MM.1S (cell line): ENCODE measurements around the gene THRB.

ENCODE experiments used
- DNase-seq: peaks from one replicate; pipeline ENCODE4 v3.0.0-alpha.2; 2015
- H2AFZ ChIP-seq: fragments of 300-600 bp; sonication (generic); 2 replicates; pipeline ENCODE4 v1.6.0; 2016; ENCODE audit warnings: antibody characterized with exemption, low read length
- H3F3A ChIP-seq: fragments of 300-600 bp; sonication (generic); 2 replicates; pipeline ENCODE4 v1.6.1; 2016; ENCODE audit warnings: mild to moderate bottlenecking, antibody characterized with exemption, low read length, moderate library complexity, mixed read lengths; ENCODE audit not compliant: insufficient read depth
- H3K27ac ChIP-seq: fragments of 300-600 bp; sonication (generic); 2 replicates; pipeline ENCODE4 v1.5.1; 2016; ENCODE audit warnings: mild to moderate bottlenecking, low read length
- H3K27me3 ChIP-seq: fragments of 300-600 bp; sonication (generic); replicated peaks from 2 replicates; pipeline ENCODE4 v1.6.0; 2016; ENCODE audit warnings: low read length; ENCODE audit not compliant: insufficient read depth
- H3K36me3 ChIP-seq: fragments of 300-600 bp; sonication (generic); replicated peaks from 2 replicates; pipeline ENCODE4 v1.6.1; 2016; ENCODE audit warnings: mild to moderate bottlenecking, low read length, mixed read lengths; ENCODE audit not compliant: insufficient read depth
- H3K4me1 ChIP-seq: fragments of 300-600 bp; sonication (generic); 2 replicates; pipeline ENCODE4 v1.6.1; 2016; ENCODE audit warnings: low read length, mixed read lengths
- H3K4me2 ChIP-seq: fragments of 300-600 bp; sonication (generic); 2 replicates; pipeline ENCODE4 v1.6.0; 2016; ENCODE audit warnings: low read depth, low read length
- H3K4me3 ChIP-seq: fragments of 300-600 bp; sonication (generic); 2 replicates; pipeline ENCODE4 v1.5.1; 2016; ENCODE audit warnings: low read length, mixed read lengths
- H3K79me2 ChIP-seq: fragments of 300-600 bp; sonication (generic); 2 replicates; pipeline ENCODE4 v1.6.1; 2016; ENCODE audit warnings: mixed run types, low read length, mixed read lengths
- H3K9ac ChIP-seq: fragments of 300-600 bp; sonication (generic); 2 replicates; pipeline ENCODE4 v1.6.1; 2016; ENCODE audit warnings: low read length, mixed read lengths
- H3K9me2 ChIP-seq: fragments of 300-600 bp; sonication (generic); replicated peaks from 2 replicates; pipeline ENCODE4 v1.6.1; 2016; ENCODE audit warnings: mild to moderate bottlenecking, low read length, mixed read lengths; ENCODE audit not compliant: insufficient read depth
- H3K9me3 ChIP-seq: fragments of 300-600 bp; sonication (generic); replicated peaks from 2 replicates; pipeline ENCODE4 v1.6.1; 2016; ENCODE audit warnings: mild to moderate bottlenecking, low read length, mixed read lengths; ENCODE audit not compliant: insufficient read depth
- H4K20me1 ChIP-seq: fragments of 300-600 bp; sonication (generic); 2 replicates; pipeline ENCODE4 v1.6.1; 2016; ENCODE audit warnings: mild to moderate bottlenecking, low read length, moderate library complexity, mixed read lengths; ENCODE audit not compliant: insufficient read depth
- CTCF ChIP-seq: fragments of 300-600 bp; sonication (generic); IDR thresholded peaks from 2 replicates; pipeline ENCODE4 v1.5.1; 2016; ENCODE audit warnings: antibody characterized with exemption, low read length, mixed read lengths
- EZH2 ChIP-seq: fragments of 300-600 bp; sonication (generic); optimal IDR thresholded peaks from 2 replicates; pipeline ENCODE3; 2017; ENCODE audit warnings: low read depth, mild to moderate bottlenecking, antibody characterized with exemption, low read length, mixed read lengths
- EZH2phosphoT487 ChIP-seq: fragments of 300-600 bp; sonication (generic); IDR thresholded peaks from 2 replicates; pipeline ENCODE4 v1.6.1; 2018; ENCODE audit warnings: antibody characterized with exemption, low read length

The THRB gene

DNA sequence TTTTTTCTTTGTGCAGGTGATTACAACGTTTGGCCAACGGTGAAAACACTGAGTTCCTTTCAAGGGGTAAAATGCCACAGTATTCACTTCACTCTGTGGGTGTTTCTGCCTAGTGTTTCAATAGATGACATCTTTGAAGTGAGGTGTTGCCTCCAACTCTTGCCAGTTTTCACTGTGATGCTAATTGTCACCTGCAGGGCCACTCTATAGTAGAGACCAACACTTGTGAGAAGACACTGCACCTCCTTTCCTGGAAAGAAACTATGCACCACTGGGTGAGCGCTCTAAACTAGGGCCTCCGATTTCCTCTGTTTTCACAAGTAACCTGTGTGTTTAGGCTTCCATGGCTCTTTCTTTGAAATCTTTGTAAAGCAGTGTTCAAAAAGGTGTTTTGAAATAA is 98.3 kb downstream of the THRB start:
- no peak for DNase-seq
- no peaks in the 10 kb centered on the region for H3K27me3 ChIP-seq
- H3K4me3 ChIP-seq, result no peak overlapping the region
- no peaks in the 10 kb centered on the region for H3K9me3 ChIP-seq
- H3K27ac ChIP-seq, result no peak overlapping the region
- H3K9me2 ChIP-seq, result no peaks in the 10 kb centered on the region; the same call in 1 of the 2 replicates
- no peak overlapping the region for H3K4me2 ChIP-seq
- TF ChIP-seq CTCF (no peak), EZH2 (no peak), EZH2phosphoT487 (no peak)
- no peaks in the 10 kb centered on the region for H4K20me1 ChIP-seq
- no peaks in the 10 kb centered on the region for H3K36me3 ChIP-seq
- H3K4me1 ChIP-seq, result no peaks in the 10 kb centered on the region
- H2AFZ ChIP-seq, result no peak overlapping the region
- H3K79me2 ChIP-seq, result no peaks in the 10 kb centered on the region
- no peak overlapping the region for H3K9ac ChIP-seq
- no peaks in the 10 kb centered on the region for H3F3A ChIP-seq

- DNase-seq, result no peak
- Histone ChIP-seq H3K36me3 (no peaks in the 10 kb centered on the region), H3K79me2 (no peaks in the 10 kb centered on the region), H3K4me3 (no peak overlapping the region), H4K20me1 (no peaks in the 10 kb centered on the region), H3K9me2 (no peaks in the 10 kb centered on the region; the same call in 1 of the 2 replicates), H3K4me2 (no peak overlapping the region), H3K4me1 (no peaks in the 10 kb centered on the region), H3K27ac (no peak overlapping the region), H3K9ac (no peak overlapping the region), H3K27me3 (no peaks in the 10 kb centered on the region), H3K9me3 (no peaks in the 10 kb centered on the region), H2AFZ (no peak overlapping the region), H3F3A (no peaks in the 10 kb centered on the region)
- TF ChIP-seq EZH2, result no peak
- no peak for TF ChIP-seq EZH2phosphoT487
- TF ChIP-seq CTCF, result no peak
Measured at GRCh38 chr3:24394754-24395153, 99.9 kb downstream of the THRB start.

DNA sequence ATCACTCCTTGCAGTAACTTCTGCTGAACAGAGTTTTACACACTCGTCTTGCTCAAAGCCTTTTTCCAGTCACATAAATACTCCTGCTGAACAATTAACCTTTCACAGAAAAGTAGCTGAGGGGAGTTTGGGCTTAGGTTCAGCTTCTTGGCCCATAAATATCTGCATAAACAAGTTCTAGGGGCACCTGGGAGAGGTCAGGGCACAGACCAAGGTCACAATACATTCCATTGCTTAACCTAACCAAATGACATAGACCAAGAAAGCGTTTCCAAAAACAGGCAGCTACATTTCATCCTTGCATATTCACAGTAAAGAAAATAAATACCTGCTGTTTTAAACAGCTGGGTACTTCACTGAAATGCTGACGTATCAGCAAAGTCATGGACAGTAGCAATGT is 101.3 kb downstream of the THRB start:
- TF ChIP-seq EZH2phosphoT487 (no peak), EZH2 (no peak), CTCF (no peak)
- Histone ChIP-seq H4K20me1 (no peaks in the 10 kb centered on the region), H3K4me1 (no peaks in the 10 kb centered on the region), H3K4me2 (no peak overlapping the region), H3K9me2 (no peaks in the 10 kb centered on the region), H3K79me2 (no peaks in the 10 kb centered on the region), H3K36me3 (no peaks in the 10 kb centered on the region), H3F3A (no peaks in the 10 kb centered on the region), H2AFZ (no peak overlapping the region), H3K27me3 (no peaks in the 10 kb centered on the region), H3K9ac (no peak overlapping the region), H3K9me3 (no peaks in the 10 kb centered on the region), H3K4me3 (no peak overlapping the region), H3K27ac (no peak overlapping the region)
- no peak for DNase-seq
